HG03354 (cell line): ENCODE data around the gene SARDH.

ENCODE experiments used
- ATAC-seq: cut with Tn5 transposase; IDR thresholded peaks from one replicate; pipeline ENCODE4 v1.9.1; 2021; ENCODE audit warnings: mild to moderate bottlenecking; ENCODE audit not compliant: unreplicated experiment, poor library complexity, severe bottlenecking

SARDH gene

DNA sequence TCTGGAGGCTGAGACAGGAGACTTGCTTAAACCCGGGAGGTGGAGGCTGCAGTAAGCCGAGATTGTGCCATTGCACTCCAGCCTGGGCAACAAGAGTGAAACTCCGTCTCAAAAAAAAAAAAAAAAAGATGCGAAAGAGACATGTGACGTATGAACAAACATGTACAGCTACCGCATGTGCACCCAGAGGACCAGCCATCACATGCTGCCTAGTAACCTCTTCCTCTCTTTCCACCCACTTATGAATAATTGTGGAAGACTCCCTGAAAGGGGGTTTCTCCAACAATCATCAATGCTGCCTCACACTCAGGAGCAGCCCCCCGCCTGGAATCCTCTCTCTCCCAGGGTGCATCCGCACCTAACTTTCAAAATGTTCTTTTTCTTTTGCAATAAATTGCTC is 2.2 kb downstream of the SARDH start:
- ATAC-seq, result no peak

DNA sequence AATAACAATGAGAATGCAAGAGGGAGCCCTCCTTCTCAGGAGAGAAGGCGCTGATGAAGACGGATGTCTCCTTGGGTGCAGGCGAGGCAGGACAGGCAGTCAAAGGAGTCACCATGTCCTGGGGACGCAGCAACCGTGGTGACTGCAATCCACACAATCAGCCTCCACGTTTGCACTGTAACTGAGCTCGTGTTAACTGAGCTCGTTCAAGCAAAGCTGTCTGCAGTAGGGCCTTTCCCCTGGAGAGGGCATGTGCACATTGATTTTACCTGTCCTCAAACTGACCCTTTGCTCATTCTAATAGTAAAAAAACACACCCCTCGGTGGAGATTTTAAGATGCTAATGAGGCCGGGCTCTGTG is 2.8 kb downstream of the SARDH start:
- no peak for ATAC-seq

DNA sequence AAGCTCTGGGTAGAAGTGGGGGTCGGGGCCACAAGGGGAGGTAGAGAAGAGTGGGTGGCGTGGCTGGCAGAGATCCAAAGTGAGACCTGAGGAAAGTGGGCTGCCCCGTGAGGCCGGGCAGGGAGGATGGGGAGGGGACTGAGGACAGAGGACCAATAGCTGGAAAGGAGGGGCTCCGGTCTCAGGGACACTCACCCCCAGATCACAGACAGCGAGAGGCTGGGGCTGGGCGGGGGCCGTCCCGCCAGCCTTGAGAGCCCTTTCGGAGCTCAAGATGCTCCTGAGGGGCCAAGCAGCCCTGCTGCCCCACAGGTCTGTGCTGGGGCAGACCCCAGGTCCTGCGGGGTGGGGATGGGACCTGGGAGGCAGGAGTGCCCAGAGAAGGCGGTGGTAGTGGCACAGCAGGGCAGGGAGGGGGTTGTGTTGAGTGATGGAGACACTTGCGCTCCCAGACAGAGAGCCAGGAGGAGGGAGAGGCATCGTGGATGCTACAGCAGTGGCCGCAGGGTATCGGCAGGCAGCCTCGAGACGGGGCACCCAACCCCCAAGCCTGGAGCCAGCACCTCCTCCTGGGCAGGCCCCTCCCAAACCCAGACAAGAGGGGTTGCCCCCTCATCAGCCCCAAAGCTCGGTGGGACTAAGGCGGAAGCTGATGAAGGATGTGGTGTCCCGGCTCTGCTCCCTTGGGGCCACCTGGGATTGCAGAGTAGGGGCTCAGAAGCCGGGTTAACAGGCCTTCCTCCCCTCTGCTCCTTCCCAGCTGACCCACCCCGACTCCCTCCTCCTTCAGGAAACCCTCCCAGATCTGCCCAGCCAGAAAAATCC is 3.4 kb downstream of the SARDH start:
- no peak for ATAC-seq

DNA sequence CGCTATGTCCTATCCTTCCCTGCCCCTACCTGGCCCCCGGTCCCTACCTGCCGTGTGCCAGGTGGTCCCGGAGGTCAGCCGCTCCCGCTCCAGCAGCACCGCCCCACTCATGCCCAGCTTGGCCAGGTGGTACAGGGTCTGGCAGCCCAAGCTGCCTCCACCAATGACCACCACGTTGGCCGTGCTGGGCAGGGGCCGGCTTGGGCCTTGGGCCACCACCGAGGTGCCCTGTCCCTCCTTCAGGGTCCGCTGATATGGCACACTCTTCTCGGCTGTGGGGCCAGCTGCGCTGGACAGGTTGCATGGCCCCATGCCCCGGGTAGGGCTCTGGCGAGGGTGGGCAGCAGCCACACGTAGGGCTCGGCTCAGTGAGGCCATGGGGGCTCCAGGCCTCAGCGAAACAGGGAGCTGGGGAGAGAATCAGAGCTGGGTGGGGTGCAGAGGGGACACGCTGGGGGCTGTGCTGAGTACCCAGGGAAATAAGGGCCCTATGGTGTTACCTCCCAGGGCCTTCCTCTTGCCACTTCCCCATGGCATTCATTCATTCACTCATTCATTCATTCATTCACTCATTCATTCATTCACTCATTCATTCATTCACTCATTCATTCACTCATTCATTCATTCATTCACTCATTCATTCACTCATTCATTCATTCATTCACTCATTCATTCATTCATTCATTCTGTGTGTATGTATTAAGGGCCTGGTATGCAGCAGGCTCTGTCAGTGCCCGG is 4.2 kb downstream of the SARDH start:
- ATAC-seq, result no peak

DNA sequence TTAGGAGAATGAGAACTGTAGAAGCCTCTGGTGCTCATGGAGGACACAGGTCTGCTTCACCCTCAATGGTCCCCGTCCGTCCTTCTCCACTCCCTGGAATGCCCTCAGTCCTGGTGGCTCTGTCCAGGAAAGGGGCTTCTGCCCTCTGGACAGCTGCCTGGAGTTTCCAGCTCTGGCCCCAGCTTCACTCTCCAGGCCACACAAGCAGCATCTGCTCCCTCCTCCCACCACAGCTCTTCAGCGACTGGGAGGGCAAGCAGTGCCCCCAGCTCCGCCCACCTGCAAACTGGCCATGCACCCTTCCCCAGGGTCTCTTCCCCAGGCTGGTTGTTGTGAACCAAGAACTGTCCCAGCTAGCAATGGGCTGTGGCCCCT is 4.7 kb downstream of the SARDH start:
- ATAC-seq, result no peak

- no peak for ATAC-seq
These were observed 5.3 kb downstream of the SARDH start for GRCh38 chr9:133732639-133733408.

- no peak for ATAC-seq
These were observed 6.1 kb downstream of the SARDH start for GRCh38 chr9:133731876-133732638.

DNA sequence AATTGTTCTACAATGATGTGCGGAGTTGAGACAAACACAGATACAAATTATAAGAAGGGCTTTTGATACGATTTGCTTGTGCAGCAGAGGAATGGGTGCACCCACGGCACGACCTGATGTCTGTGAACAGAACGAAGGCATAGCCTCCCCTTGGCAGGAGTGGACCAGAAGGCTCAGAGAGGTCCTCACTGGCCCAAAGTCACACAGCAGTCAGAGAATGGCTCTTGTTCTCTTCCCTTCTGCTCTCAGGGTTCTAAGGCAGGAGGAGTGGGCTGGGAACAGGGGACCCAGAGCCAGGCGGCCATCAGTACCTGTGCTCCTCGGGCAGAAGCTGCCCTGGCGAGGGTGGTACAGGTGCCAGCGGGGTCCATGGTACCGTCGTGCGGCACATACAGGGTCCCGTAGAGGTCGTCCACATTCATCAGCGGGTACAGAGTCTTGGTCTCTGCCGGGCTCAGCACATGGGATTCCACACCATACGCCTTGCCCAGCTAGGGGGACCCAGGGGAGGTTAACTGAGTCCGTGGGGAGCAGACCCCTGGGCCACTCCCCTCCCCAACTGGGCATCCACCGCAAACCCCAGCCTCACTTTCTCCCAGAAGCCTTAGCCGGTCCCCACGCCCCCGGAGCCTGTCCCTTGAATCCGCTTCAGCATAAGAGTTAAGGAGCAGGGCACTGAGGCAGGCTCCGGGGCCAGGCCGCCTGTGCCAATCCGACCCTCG is 7.0 kb downstream of the SARDH start:
- ATAC-seq, result no peak

GRCh38 chr9:133729617-133730281 is 8.4 kb downstream of the SARDH start:
- ATAC-seq, result no peak

- ATAC-seq, result no peak
These were observed 9.1 kb downstream of the SARDH start for GRCh38 chr9:133728856-133729616.

GRCh38 chr9:133727876-133728441 is 10.2 kb downstream of the SARDH start:
- no peak for ATAC-seq

DNA sequence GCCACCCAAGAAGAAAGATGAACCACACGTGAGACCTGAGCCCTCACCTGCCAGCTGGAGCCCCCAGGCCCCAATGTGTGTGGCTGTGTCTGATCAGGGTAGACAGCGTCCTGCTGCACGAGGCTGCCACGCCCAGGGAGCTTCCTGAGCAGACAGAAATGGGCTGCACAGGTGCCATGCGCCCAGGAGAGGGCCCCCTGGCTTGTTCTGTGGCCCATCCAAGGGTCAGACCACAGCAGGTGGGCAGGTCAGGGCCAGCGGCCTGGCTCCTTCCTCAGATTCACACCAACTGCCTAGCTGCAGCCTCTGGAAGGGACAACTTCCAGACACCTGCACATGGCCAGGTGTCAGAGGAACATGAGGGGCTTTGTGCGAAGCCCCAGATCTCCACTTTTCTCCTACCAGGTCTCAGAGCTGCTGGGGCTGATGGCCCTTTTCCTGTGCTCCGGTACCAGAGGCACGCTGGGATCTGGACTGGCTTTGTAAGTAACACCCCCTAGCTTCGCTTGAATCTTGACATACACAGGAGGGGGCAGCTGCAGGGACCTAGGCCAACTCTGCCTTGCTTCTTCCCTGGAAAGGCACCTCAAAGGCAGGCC is 10.8 kb downstream of the SARDH start:
- no peak for ATAC-seq

GRCh38 chr9:133726401-133727276 is 11.5 kb downstream of the SARDH start:
- ATAC-seq, result no peak

GRCh38 chr9:133725886-133726285 is 12.3 kb downstream of the SARDH start:
- no peak for ATAC-seq

DNA sequence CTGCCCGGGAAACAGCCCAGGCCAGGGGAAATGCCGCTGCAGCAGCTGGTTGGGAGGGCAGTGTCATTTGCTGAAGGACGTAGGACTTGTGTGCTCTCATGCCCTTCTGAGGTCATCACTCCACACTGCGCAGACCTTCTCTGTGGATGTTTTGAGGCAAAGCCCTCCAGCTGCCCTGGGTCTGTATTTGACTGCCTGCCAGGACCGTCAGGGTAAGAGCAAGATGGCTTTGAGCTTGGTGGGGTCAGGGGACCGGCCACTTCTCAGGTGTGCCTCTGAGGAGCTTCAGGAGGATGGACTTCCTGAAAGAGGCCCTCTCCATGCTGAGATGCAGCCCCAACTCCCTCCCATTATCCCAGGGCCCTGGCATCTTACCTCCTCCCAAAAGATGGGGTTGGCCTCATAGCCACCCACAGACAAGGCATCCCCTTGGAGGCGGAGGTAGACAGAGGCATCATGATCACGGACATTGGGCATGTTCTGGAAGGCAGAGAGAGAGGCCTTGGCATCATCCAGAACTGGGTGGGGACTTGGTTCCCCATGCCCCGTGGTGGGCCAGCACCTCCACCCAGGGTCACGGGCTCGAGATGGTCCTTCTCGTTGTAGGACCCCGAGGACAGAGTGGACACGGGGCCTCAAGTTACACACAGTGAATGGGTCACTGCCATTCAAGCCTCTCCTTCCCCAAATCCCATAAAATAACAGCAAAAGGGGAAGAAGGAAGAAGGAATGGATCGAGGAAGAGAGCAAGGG is 19.4 kb downstream of the SARDH start:
- no peak for ATAC-seq
